GM12891 (cell line): ENCODE data around the gene ADAMTSL1.

Source experiments
- POLR2A ChIP-seq: IDR thresholded peaks from 2 replicates; pipeline ENCODE4 v1.6.1; 2011; ENCODE audit warnings: low read depth, low read length, control low read depth
- POLR2AphosphoS5 ChIP-seq: IDR thresholded peaks from 2 replicates; pipeline ENCODE4 v1.6.1; 2011; ENCODE audit warnings: low read depth, low read length, control low read depth
- TAF1 ChIP-seq: IDR thresholded peaks from 2 replicates; pipeline ENCODE4 v1.6.1; 2011; ENCODE audit warnings: low read depth, low read length, control low read depth

DNA sequence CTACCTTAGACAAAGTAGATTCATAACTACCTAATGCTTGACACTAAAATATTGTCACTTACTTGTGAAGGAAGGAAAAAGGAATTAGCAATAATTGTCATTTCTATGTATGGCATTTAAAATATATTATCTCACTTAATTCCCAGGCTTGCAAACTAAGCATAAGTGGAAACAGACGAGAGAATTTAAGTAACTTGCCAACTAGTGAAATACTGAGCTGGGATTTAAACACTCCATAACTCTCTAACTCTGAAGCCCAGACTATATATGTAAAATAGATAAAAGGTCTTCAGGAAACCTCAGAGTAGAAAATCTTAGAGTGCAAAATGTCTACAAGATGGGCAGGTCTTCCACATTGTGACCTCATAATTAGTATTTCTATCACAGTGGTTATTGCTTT lies 301.3 kb downstream of the ADAMTSL1 start:
- TF ChIP-seq POLR2AphosphoS5 (no peak), POLR2A (no peak), TAF1 (no peak)
